Glomerular visceral epithelial cell (primary cell): Measurements from ENCODE around the gene ASPDH.

ENCODE experiments used
- DNase-seq: peaks from one replicate; pipeline ENCODE4 v3.0.0-alpha.2; 2016; ENCODE audit errors: extremely low spot score

The ASPDH gene

DNA sequence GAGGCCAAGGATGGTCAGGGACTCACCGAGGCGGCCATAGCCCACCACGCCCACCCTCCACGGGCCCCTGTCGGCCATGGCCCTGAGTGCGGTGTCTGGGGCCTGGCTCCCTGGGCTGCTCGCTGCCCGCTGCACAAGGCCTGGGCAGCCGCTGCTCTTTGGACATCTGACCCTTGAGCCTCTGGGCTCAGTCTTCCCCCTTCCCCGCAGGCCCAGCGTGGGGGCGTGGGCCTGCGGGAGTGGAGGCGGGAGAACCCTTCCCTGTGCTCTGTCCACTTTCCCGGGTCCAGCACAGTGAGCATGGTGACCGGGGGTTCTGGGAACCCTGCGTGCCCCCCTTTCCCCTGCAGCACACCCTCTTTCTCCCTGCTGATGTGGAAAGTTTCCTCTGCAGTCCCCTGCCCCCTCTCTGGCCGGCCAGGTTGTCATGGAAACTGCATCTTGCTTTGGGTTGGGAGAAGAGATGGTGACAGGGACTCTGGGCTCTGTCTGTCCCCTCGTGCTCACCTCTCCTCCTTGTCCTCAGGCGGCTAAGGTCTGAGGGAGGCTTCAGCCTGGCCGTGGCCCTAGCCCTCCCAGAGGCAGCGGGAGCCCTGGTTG is at the start of gene ASPDH:
ASPDH (minus strand) TSS at position 168 of the 600 bp plus-strand sequence; CDS start at position 78, 90 bp downstream.
- no peak for DNase-seq

DNA sequence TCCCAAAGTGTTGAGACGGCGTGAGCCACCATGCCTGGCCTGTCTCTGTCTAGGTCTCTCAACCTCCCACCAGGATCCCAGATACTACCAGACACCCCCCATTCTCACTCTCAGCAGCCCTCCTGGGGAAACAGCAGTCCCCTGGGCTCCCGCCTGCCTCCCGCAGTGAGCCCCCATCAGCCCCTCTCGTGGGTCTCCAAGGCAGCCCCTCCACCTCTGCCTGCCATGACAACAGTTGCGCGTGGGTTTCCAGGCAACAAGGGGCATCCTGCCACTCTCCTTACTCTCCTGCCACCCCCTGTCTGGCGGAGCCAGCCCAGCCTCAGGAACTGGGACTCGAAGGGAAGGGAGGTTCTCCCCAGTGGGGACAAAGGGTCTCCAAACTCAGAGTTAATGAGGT is 49.3 kb upstream of the ASPDH start:
- DNase-seq, result no peak

DNA sequence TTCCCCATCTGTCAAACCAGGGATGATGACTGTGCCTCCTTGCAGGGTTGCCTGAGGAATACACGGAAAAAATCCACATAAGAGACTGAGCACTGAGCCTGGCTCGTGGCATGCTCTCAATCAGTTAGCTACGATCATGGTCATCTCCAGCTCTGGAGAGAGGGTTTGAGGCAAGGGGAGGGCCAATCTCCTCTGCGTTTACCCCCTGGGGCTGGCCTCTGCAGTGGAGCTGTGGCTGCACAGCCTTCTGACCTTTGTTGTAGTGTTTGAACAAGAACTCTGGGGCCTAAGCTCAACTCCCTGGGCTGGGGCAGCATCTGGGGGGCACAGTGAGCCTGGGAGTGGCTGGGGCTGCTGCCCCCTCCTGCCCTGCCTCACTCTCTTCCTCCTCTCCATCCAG is 48.6 kb upstream of the ASPDH start:
- DNase-seq, result no peak

DNA sequence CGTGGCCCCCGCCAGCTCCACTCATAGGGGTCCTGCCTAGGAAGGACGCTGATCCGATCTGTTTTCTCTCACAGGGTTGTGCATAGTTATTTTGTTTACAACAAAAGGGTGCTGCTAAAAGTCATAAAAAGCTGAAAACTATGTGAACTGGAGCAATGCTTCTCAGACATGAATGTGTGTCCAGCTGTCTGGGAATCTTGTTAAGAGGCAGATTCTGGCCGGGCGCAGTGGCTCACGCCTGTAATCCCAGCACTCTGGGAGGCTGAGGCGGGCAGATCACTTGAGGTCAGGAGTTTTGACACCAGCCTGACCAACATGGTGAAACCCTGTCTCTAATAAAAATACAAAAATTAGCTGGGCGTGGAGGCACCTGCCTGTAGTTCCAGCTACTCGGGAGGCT is 45.9 kb upstream of the ASPDH start:
- DNase-seq, result no peak

DNA sequence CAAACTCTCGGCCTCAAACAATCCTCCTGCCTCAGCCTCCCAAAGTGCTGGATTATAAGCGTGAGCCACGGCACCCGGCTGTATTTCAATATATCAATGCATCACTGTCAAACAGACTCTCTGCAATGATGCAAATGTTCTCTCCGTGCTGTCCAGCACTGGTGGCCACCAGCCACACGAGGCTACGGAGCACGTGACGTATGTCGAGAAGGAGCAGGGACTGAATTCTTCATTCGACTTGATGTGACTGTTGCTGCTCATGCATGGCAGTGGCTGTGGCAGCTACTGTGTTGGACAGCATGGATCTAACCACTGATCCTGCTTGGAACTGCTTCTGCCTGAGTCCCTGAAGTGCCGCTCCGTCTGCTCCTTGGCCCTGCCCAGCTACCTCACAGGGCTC is 44.7 kb upstream of the ASPDH start:
- DNase-seq, result no peak

DNA sequence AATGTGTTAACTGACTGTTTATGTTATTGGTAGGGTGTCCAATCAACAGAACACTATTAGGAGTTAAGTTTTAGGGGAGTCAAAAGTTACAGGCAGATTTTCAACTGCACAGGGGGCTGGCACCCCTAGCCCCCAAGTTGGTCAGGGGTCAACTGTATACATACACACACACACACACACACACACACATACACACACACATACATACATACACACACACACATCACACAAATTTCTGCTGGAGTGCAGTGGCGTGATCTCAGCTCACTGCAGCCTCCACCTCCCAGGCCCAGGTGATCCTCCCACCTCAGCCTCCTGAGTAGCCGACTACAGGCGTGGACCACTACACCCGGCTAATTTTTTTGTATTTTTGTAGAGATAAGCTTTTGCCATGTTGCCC is 44.3 kb upstream of the ASPDH start:
- no peak for DNase-seq

DNA sequence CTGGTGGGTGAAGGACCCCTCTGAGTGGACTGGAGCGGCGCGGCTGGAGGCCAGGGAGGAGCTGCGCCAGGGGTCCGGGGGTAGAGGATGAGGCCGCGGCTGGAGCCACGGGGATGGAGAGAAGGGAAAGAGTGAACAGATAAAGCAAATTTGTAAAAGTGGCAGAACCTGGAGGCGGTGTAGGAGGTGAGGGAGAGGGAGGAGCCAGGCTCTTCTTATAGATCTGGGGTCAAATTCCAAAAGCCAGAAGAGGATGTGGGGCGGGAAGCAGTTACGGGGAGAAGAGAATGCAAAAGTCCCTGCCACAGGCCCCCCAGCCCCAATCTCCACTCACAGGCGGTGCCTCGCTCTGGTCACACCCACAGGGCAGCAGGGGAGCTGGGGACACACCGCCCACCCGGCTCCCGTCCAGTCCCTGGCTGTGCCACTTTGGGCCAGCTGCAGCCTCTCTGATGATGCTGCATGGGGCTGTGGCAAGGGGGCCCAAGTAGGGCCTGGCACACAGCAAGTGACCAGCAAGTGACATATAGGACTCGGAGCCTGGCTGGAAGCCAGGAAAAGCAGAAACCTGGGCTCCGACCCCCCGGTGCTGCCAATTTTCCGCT is 43.4 kb upstream of the ASPDH start:
- DNase-seq, result no peak

DNA sequence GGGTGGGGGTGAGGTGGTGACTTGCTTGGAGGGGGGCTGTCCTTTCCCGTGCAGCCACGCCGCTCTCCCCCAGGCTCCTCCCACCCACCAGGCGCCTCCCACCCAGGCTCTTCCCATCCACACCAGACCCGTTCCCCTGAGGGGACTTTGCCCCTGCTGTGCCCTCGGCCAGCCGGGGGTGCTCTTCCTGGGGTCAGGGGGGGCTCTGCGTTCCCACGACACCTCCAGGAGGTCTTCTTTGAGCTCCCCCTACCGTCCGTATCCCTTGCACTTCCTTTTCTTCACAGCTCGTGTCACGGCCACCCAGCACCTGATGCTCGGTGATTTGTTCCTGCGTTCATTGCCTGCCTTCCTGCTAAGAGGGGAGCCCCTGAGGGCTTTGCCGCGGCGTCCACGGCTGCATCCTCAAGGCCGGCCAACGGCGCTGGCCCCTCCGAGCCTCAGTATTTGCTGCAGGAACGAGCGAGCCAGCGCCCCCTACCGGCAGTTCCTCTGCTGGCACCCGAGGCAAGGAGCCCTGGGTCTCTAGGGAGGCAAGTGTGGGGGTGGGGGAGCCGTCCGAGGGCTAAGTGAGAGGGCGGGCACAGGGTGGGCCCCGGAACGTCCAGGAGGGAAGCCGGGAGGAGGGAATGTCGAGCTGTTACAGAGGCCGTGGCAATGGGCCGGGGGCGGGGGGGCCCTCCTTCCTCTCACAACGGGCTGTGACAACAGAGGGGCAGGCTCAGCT is 42.7 kb upstream of the ASPDH start:
- DNase-seq, result peak; percentile 55

DNA sequence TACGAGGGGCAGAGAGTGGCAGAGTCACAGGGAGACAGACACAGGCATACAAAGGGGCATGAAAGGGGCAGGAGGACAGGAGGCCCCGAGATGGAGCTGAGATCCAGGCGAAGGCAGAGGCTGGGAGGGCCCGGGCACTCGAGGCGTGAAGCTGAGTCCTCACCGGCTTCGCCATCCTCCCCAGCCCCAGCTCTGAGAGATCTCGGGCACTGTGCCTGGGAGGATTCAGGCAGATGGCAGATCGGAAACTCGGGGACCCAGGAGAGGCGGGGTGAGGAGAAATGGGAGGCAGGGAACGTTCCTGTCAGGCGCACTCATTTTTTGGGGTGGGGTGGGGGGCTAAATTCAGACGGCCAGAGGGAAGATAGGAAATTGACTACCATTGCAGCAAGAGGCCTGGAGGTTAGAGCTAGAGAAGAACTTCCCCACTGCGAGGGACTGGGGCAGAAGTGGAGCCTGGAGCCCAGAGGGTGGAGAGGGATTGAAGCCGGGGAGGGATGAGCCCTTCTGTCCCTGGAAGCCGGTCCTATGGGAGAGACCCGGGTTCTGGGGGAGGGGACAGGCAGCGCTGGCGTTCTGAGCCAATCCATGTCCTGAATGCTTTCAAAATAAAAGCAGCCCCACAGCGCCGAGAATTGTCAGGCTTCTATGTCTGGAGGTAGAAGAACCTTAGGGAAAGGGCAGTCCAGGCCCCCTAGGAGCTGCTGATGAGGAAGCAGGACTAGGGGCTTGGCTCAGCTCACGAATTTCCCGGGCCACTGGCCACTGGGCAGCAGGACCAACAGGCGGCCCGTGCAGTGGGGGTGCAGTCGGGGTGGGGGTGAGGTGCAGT is 42.0 kb upstream of the ASPDH start:
- DNase-seq, result no peak

DNA sequence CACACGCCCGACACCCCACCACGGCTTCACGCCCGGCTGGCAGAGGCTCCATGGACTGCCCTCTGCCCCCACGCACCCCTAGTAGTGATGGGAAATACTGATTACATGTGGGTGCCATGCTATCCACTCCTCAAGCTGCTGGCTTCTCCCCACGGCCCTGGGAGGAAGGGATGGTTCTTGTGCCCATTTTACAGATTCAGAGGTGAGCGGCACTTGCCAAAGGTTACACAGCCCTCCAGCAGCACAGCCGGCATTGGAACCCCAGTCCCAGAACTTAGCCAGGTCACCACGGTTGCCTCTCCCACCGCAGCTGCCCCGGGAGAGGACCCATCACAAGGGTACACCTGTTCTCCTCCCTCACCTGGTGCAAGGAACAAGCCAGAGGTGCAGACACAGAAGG is 41.3 kb upstream of the ASPDH start:
- DNase-seq, result no peak

DNA sequence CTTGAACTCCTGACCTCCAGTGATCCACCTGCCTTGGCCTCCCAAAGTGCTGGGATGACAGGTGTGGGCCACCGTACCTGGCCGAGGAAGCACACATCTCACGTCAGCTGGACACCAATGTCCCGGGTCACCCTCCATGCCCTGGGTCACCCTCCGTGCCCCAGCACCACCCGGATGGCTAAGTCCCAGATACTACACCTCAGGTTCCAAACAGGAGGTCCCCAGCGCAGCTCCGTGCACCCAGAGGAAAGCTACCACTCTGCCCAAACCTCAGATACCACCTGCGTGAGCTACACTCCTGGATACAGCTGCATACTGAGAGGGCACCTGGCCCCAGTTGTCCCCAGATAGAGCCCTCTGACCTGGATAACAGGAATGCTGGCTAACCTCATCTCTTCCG is 40.5 kb upstream of the ASPDH start:
- DNase-seq, result no peak

DNA sequence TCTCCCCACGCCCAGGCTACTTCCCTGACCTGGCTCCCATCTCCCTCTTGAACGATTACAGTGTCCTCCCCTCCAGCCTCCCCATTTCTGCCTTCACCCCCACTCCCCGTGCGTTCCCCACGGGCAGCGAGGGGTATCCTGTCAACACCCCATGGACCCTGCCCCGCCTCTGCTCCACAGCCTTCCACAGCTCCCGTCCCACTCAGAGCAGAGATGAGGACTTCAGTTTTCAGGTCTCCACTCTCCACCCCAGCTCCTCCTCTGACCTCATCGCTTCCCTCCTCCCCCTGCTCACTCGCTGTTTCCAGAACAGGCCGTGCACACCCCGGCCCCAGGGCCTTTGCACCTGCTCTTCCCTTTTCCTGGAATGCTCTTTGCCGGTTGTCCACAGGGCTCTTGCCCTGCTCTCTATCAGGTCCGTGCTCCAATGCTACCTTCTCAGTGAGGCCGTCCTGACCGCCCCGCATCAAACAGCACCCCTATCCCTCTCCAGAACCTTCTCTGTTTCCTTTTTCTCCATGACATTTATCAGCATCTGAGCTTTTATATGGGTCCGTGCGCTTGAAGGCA is 39.5 kb upstream of the ASPDH start:
- DNase-seq, result no peak

DNA sequence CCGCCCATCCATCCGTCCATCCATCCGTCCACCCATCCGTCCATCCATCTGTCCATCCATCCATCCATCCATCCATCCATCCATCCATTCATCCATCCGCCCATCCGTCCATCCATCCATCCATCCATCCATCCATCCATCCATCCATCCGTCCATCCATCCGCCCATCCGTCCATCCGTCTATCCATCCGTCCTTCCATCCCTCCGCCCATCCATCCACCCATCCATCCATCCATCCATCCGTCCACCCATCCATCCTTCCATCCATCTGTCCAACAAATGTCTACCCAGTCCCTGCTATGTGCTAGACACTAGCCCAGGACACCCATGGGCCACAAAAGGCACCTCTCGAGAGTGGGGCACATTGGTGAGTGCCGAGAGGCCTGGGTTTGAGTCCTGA is 38.8 kb upstream of the ASPDH start:
- DNase-seq, result no peak

DNA sequence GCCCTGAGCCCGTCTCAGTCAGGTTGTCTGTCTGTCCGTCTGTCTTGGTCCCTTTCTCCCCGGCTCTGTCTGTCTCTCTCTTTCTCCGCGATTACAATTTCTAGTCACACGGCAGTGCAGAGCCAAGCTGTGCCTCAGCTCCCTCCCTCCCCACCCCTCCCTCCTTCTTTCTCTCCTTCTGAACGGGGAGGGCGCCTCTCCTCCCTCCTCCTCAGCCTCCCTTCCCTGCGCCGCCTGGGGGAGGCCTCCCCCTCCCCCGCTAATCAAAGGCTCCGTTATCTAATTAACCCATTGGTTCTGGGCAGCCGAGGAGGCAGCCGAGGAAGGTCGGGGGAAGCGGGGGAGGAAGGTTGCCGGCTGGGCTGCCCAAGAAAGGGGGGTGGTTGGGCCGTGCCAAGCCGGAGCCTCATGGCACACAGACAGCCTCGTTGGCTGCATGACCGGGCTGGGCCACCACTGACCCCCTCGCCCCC is 38.0 kb upstream of the ASPDH start:
- DNase-seq, result no peak

DNA sequence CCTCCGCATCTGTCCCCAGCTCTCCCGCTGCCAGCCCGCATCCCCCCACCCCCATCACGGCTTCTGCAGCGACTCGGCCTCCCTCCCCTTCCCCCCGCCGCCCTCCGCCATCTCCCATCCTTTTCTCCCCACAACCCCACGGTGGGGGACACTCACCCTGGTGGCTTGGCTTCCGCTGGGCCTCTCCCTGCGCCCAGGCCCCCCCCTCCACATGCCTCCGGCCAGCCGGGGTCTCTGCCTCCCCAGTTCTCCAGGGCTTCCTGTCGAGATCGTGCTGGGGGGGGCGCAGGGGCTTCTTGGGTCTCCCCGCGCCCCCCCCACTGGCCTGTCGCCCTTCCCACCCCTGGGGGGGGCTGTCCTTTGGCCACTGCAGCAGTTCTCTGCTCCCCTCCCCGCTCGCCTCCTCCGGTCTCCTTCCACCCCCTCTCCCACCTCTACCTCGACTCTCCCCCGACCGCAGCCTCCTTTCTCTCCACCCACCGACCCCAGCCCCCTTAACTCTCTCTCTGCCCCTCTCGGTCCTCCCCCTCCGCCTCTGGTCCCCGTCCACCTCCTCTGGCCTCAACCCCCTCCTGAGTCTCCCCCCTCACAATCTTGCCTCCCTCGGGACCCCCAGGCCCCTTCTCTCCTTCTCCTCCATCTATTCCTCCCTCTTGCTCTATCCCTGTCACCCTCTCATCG is 37.5 kb upstream of the ASPDH start:
- no peak for DNase-seq

DNA sequence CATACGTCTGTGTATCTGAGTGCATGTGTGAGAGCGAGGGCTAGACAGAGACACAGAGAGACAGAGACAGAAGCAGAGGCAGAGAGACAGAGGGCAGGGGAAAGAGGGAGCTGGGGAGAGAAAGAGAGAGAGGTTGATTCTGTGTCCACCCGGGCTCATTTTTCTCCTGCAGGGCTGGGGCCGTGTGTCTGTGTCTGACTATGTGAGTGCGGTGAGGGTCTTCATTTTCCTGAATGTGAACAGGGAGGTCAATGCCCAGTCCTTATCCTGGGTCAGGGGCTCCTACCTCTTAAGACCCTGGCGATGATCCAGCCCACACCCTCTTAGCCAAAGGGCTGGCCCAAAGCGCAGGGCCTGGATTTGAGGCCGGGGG is 36.9 kb upstream of the ASPDH start:
- DNase-seq, result no peak

DNA sequence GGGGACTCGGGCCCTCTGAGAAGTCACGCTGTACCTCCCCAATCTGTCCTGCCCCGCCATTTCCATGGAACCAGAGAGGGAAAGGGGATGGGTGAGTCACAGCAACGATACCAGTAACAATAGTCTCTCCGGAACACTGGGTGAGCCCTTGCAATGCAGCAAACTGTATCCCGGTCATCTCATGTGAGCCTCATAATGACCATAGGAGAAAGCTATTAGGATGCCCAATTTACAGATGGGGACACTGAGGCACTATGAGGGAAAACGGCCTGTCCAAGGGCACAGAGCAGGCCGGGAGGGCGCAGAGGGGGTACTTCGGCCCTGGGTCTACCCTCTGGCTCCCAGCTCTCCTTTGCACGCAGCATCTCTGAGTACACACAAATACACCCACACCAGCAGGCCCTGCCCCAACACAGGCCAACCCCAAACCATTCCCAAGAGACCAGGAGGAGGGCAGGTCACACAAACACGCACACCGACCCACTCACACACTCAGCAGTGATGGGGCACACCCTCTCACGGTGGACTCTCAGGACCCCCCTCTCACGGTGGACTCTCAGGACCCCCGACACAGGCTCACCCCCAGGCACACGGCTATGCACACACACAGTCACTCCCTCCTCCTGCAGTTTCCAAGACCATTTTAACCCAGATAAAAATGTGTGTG is 36.3 kb upstream of the ASPDH start:
- DNase-seq, result no peak

DNA sequence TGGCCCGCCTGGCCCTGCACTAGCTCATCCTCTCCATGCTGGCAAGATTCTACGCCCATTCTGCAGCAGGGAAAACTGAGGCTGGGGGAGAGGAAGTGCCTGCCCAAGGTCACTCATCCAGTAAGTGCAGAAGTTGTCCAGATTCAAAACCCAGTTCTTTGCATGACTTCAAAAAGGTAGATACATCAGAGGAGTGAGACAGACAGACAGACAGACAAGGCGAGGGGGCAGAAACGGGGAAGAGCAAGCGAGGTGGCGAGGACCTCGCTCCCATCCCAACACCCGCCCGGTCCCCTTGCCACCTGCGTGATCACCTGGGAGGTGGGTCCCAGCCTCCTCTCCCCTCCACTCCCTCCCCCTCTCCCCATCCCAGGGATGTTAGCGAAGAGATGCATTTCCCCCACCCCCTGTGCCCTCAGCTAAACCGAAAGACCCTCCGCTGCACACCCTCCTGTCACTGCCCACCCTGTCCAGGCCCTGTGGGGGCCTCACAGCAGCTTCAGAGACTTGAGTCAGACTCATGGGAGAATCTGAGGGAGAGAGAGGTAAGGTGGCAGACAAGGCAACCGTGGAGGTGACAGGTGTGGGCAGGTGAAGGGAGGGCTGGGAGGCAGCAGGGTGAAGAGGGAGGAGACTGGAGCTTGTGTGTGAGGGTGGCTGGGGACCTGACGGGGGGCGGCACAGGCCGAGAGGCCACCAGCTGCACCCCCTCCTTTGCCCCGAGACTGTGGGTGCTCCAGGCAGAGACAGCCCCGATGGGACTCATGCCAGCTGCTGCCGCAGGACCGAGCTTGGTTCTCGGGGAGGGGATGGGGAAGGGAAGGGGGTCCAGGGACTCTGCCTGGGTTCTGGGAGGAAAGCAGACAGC is 35.6 kb upstream of the ASPDH start:
- DNase-seq, result no peak

DNA sequence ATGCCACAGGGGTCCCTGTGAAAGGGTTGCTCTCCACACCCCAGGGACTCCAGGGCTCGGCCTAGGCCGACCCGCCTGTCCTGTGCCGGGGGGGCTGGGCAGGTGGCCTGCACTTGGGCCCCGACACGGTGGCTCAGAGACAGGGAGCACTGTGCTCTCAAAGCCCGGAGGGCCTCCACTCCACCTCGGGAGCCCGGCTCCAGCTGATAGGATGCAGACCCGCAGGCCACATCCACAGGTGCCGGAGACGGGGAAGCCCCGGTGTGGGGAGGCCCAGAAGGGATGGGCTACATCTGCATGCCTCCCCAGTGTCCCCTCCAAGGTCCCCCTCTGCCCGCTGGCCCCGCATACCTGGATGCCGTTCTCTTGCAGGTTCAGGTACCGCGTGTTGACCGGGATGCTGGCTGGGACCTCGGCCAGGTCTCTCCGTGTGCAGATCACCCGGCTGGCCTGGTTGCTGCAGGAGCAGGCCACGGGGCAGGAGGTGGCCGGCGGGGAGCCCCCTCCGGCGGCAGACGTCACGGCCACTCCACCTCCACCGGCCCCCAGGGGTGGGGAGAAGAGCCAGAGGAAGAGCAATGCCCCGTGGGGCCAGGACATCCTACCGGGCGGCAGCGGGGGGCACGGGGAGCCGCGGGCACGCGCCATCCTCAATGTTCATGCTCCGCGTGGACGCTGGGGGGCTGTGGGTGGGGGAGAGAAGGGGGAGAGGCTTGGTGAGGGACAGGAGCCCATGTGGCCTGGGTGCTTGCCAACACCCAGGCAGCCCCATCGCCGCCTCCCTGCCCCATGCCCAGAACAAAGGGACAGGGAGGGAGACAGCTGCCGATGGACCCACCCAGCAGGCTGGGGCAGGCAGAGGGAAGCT is 34.7 kb upstream of the ASPDH start:
- no peak for DNase-seq
